Measurements from ENCODE around the gene TAS2R1. TPM values are rescaled to one million over a fixed set of nuclear protein-coding genes. Genes with fewer than 3 reads are reported as not detected.

The TAS2R1 gene
- 0.28 TPM in 1 of 2 replicates, not detected in the other for total RNA-seq

GRCh38 chr5:9630251-9630650, at the start of gene TAS2R1:
Gene TAS2R1, minus strand, starts transcription at chr5:9630351. Its CDS starts 319 bp downstream, at chr5:9630032.

Other genes with a start within 250 kb of the TAS2R1 start
- gene SEMA5A, start 84.3 kb downstream of the TAS2R1 start, total RNA-seq = 18.0 and 44.3 TPM in 2 replicates